HT-29 (cell line): ENCODE results near the gene CCSER1. TPM values are rescaled to one million over a fixed set of nuclear protein-coding genes. Genes with fewer than 3 reads are reported as not detected.
"Not testable (repeated sequence)": the region's sequence is repeated elsewhere in the genome, so short reads cannot be mapped to it uniquely, and the experiment has no call there.

Source experiments
- DNase-seq: peaks from one replicate; pipeline ENCODE4 v3.0.0-alpha.2; 2015; ENCODE audit warnings: low spot score
- total RNA-seq: library from RNA; depleted of rRNA; stranded (reverse); fragments of >200 nt; shearing (Covaris generic); gene quantifications from 2 replicates; pipeline ENCODE4 v1.2.3, GENCODE V29; 2014

Gene CCSER1
- total RNA-seq, 1 experiment from 2014 or later: 12.3 TPM

DNA sequence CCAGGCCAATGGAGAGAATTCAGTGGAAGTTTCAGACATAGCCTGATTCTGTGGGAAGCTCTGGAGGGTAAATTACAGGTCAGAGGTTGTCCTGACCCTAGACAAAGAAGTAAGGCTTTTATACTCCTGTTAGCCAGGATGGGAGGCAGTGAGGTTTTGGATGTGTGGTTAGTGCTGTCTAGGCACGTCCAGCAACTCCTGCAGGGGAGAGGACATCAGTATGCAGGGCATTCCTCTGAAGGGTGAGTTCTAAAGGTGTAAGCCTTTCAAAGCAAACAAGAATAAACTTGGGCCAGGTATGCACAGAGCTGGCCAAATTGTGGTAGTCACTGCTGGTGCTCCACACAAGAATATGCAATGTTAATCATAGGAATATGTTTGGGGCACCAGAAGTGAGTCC is 562.5 kb downstream of the CCSER1 start:
- no peak for DNase-seq

DNA sequence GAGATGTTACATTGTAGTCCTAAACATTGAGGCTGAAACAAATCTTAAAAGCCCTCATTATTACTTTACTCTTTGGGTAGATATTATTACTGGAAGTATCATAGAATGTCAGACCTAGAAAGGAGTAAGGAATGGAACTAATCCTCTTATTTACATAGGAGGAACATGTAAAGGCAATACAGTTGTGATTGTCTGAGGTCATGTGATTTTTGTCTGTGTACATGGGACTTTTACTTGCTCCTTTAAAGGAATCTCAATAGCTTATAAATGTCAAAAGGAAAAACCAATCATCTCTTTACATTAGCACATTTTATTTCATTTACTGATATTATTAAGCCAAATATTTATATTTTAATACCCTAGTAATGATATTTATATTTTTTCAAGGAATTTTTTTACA is 568.2 kb downstream of the CCSER1 start:
- no peak for DNase-seq

DNA sequence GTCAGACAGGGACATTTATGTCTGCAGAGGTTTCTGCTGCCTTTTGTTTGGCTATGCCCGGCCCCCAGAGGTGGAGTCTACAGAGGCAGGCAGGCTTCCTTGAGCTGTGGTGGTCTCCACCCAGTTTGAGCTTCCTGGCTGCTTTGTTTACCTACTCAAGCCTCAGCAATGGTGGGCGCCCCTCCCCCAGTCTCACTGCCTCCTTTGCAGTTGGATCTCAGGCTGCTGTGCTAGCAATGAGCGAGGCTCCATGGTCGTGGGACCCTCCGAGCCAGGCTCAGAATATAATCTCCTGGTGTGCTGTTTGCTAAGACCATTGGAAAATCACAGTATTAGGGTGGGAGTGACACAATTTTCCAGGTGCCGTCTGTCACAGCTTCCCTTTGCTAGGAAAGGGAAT is 578.3 kb downstream of the CCSER1 start:
- not testable (repeated sequence) for DNase-seq

DNA sequence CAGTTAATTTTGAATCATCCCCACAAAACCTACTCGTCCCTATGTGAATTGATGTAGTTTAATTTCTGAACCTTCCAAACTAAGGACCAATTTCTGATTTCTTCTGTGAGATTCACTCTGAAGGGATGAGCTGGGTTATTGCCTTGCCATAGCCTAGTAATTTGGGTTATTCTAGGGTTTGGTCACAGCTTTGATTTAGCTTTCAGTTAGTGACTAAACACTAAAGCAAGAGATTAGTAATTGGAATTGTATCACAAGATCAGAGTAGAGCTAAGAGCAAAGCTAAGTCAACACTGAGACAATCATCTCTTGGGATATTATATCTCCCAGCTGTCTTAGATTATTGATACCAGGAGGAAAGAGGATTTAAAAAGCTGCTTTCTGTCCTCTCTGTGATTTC is 588.0 kb downstream of the CCSER1 start:
- no peak for DNase-seq

DNA sequence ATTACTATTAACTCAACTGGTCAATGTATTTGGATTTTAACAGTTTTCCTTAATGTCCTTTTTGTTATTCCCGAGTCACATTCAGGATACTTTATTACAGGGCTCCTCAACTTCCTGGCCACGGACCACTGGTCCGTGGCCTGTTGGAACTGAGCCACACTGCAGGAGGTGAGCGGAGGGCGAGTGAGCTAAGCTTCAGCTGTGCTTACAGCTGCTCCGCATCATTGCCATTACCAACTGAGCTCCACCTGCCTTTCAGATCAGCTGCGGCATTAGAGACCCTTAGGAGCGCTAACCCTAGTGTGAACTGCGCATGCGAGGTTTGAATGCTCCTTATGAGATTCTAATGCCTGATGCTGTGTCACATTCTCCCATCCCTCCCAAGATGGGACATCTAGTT is 591.7 kb downstream of the CCSER1 start:
- DNase-seq: no peak

DNA sequence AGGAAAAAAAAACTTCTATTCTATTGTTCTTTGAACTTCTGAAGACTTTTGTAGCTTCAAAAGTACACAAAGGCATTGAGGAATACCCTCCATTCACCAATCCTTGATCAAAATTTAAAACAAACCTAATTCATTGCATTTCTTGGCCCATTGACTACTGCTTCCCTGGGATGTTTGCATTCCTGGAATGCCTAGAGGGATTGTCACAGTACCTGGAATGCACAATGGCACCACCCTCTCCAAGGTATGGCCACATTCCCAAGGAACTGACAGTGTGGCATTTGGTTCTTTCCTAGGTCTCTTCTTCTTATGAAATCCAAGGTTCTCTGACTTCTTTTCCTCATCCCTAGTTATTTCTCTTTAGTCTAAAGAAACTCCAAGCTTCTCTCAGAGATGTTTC is 600.7 kb downstream of the CCSER1 start:
- DNase-seq: peak; percentile 51

DNA sequence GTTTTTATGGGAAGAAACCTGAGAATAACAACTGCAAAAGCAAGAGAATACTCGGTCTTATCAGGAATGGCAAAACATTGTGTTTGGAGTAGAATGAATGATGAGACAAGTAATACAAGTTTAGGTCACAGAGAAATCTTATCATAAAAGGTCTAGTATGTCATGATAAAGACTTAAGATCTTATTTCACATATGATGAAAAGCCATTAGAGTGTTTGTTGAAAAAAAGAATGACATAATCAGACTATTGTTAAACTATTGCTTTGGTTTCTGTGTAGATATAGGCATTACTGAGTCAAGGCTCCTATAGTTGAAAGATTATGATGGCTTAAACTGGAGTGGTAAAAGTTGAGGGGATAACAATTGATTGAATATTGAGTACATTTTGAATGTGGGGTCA is 603.6 kb downstream of the CCSER1 start:
- no peak for DNase-seq

DNA sequence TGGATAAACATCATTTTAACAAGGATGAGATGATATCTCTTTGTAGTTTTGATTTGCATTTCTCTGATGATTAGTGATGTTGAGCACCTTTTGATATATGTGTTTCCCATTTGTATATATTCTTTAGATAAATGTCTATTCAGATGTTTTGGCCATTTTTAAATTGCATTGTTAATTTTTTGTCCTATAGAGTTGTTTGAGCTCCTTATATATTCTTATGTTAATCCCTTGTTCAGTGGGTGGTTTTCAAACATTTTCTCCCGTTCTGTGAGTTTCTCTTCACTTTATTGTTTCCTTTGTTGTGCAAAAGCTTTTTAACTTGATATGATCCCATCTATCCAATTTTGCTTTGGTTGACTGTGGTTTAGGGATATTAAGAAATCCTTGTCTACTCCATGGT is 606.0 kb downstream of the CCSER1 start:
- no peak for DNase-seq

DNA sequence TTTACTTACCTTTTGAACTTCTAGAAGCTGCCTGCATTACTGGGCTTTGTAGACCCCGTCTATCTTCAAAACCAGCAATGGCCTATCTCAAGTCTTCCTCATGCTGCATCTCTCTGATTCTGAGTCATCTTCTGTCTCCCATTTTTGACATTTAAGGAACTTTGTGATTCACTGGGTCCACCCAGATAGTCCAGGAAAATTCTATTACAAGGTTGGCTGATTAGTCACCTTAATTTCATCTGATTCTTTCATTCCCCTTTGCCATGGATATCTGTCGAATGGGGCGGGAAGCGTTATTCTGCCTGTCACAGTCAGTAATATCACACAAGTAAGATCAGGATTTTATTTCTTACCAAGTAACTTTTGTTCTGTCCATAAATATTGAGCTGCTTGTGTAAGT is 618.0 kb downstream of the CCSER1 start:
- peak; percentile 2 for DNase-seq

DNA sequence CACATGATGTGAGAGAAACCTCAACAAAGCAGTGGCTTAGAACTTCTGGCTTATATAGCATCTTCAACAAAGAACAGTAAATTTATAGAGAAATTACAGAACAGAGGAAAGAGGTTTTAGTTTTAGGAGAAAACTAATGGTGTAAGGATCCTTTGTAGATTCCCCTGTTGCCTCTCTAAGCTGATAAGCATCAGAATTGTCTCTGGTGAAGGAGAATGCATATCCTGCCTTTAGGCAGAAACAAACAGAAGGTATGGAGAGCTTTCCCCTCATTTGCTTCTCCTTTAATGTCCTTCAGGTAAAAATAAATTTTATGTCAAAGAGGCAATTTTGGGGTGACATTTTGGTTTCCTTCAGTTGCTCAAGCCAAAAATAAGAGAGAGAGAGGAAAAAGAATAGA is 625.9 kb downstream of the CCSER1 start:
- no peak for DNase-seq

DNA sequence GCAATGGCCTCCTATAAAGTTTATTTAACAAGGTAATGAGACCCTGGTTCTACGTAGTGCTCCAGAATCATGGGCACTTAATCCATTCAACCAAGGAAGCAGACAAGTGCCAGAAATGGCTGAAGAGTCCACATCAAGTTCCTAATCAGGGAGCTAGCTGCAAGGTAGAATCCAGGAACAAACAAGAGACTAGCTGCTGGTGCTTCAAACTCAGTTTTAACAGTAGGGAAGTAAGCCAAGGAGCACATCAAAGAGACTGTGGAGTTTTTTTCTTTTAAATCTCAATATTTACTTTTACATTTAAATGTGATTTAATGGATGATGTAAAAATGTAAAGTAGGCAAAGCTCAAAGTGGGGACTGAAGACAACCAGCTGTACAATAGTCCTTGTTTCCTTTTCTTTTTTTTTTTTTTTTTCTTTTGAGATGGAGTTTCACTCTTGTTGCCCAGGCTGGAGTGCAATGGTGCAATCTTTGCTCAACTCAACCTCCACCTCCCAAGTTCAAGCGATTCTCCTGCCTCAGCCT is 630.4 kb downstream of the CCSER1 start:
- no peak for DNase-seq

DNA sequence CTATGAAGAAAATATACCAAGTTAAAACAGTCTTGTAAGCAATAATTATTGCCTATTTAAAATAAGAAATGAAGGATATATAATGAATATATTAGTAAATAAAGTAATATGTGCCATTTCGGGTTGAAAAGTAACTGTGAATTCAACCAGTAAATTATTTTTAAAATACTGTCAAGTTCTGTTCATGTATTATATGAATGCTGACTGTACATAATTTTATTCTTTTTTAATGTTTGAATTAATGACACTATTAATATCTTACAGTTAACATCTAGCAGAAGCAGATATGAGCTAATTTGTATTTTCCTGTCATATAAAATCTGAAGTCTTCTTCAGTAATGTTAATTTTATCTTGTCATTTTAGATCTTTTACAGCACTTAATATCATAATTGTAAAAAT is 632.9 kb downstream of the CCSER1 start:
- DNase-seq: no peak

DNA sequence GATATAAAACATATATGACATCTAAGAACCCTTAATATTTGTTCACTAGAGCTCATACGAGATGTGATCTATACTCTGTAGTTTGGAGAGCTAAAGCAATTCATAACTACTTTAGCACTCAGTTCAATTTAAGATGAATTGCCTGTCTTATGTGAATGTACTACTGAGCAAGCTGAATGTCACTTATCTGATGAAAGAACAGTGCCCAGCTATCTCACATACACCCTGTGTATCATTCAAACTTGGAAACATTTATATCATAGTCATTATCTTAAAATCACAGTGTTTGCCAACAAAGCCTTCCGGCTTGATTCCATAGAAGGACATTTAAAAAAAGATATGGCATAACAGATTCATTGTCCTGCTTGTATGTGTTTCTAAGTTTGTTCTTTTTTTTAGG is 639.6 kb downstream of the CCSER1 start:
- DNase-seq: no peak

DNA sequence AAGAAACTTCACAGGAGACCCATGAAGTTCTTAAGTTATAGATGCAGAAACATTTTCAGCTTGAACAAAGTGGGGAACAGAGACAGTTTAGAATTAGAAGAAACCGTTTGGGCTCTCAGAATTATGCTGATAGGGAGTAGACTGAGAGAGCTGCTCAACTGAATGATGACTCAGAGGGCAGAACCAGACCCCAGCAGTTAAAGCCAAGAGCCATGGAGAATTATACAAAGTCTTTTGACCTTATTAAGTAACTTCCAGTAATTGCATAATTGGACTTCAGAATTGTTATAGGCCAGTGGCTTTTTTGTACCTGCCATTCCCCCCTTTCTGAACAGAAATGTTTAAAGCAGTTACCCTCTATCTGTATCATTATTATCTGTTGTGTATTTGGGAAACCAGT is 642.1 kb downstream of the CCSER1 start:
- DNase-seq: no peak

DNA sequence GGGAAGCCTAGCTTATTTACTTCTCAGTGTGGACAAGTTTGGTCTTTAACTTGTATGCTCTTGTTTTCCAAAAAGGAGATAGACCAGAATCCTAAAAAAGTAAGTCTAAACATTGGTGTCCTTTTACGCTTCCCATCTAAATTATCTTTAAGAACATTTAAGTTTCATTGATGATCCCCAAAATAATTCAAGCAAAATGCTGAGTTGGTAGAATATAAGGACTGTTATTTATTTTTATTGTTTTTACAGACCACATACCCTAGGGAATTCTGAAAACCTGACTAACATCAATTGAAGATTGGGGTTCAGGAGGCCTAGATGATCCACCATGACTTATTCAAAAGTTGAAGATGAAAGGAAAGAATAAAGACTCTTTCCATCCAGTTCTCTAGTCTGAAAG is 653.0 kb downstream of the CCSER1 start:
- no peak for DNase-seq

DNA sequence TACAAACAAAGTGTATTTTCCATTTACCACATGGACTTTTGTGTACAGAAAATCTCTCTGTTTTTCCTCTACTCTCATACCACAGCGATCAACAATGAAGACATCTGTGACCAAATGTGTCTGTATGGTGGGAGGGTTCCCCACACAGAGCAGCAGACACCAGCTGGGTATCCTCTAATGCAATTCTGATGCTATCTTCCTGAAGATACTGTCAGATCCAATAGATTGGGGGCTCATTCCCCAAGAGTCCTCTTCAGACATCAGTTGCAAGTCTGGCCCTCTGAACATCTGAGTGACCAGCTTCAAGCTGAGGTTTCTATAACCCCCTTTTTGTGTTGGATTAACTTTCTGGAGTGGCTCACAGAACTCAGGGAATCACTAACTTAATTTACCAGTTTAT is 659.4 kb downstream of the CCSER1 start:
- DNase-seq: no peak

DNA sequence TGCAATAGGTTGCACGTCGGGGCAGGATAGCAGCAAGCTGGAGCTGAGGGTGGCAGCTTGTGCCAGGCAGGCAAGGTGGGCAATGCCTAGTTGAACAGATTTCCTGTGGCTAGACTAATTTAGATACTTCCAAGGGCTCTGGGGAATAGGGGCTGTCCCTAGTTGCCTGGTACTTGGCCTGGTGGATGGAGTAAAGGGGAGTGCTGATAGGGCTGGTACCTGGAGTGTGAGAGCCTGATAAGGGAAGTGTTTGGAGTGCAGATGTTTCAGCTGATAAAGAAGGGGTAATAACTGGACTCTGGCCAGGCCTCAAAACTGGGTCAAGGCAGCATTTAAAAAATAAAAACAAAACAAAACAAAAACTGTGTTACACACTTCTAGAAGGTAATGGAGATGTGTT is 665.5 kb downstream of the CCSER1 start:
- DNase-seq: no peak

DNA sequence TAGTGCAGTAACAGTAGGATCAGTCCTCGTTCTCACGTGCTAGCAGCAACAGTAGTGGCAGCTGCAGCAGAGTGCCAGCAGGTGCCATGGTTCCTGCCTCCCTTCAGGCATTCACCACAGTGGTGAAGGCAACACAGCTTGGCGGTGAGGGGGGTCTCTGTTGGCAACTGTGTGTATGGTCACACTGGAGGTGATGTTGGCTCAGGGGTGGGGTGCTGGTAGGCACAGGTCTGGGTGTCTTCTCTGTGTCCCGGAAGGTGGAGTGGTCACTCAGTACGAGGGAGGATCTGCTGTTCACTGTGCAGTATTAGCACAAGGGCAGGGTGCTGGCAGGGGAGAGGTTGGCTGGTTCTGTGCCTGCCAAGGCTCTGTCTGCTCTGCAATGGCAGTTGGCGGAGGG is 671.8 kb downstream of the CCSER1 start:
- no peak for DNase-seq

DNA sequence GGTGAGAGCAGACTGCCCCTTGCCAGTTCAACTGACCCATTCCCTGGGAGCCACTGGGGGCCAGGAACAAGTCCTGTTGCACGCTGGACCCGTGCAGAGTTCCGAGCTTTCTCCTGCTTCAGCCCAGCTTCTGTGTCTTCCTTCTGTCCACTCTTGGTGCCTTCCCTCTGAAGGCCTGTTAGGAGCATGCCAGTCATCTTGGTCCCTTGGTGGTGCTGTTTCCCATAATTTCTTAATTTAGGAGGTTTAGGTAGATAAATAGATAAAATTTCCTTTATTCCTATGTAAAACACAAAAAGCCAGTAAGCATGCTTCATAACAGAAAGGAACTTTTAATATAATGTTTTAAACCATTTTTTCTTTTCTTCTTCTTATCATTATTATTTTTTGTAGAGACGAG is 672.7 kb downstream of the CCSER1 start:
- no peak for DNase-seq

DNA sequence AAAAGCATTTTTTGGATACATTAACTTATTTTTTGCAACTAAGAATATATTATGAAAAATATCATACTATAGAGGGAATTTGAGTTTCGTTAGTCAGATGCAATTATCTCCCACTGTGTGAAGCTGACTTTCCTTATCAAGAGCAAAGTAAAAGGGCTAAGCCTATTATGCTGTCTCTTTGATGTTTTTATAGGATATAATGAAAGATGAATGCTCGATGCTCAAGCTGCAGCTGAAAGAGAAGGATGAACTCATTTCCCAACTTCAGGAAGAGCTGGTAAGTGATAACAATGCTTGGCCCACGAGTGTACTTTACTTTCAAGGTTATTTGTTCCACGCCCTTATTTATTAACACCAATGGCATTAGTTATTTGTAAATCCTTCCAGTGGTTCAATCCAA is 688.4 kb downstream of the CCSER1 start:
- no peak for DNase-seq

DNA sequence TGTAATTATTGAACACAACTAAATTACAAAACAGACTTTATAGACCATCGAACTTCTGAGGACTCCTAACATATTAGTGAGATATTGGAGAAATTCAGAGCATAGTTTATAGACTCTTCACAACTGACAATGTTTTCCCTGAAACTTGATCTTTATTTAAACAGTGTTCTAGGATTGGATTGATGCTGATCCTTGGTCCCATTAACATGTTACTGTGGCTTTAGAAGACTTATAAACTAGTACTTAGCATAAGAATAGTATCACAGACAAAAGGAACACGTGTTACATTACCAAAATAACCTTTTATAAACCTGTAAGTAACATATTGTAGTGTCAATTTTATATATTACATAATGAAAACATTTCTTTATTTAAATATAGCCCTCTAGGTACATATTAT is 689.6 kb downstream of the CCSER1 start:
- DNase-seq: no peak

DNA sequence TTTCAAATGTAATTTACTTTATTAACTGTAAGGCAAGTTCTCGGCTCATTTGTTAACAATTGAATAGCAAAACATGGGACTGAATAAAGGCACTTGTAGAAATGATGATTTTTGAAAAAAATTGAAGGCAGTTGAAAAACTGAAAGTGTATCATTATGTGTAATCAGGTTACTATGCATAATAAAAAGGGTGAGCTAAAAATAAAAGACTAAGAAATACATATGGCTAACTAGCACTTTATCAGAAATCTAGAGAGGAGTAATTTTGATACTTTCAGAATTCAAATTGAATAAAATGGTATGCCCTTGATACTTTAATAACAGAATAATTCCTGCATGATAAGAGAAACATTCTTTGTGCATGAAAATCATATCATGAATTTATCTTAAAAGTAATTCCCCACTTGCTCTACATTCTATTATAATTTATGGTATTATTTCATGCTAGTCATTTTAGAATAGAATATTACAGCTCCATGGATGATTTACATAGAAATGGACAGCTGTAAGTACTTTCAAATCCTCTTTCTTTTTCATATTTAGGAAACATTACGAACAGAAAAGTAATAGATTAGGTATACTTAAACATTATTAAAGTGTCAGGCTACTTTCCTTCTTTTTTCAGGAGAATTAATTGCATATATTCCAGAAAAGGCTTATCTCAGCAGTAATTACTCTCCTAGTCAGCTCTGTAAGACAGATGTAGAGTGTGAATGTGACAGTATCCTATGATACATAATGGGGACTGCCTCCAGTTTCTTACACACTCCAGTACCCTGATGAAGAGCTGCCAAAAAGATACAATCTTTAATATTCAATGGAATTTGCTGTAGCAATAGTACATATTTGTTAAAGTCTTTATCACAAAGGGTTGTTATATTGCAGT is 697.3 kb downstream of the CCSER1 start:
- DNase-seq: no peak

DNA sequence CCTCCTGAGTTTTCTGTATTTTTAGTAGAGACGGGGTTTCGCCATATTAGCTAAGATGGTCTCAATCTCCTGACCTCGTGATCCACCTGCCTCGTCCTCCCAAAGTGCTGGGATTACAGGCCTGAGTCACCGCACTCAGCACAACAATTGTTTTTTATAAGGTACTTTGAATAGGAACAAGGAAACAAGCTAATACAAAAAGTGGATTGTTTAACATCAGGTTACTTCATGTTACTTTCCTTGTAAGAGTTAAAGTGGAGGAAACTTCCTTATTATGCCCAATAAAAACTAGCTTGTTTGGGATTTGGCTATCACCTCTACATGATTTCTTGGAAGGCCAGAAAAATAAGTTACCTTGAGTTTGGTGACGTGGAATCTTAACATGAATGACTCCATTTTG is 698.7 kb downstream of the CCSER1 start:
- no peak for DNase-seq

DNA sequence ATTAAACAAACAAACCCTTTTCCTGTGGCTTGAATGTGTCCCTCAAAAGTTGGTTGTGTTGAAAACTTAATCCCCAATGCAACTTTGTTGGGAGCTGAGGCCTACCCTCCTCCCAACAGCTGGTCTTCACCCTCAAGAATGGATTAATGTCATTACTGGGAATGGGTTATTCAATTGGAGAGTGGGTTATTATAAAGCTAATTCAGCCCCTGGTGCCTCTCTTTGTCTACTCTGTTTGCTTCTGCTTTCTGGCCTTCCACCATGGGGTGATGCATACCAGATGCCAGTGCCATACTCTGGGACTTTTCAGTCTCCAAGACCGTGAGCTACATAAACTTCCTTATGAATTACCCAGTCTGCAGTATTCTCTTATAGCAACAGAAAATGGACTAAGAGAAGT is 706.5 kb downstream of the CCSER1 start:
- DNase-seq: no peak
